NT2/D1 (cell line): Measurements from ENCODE around the gene UBE2E1.

Experiments used
- SUZ12 ChIP-seq: IDR thresholded peaks from 2 replicates; pipeline ENCODE4 v1.6.1; 2011; ENCODE audit not compliant: insufficient read length, insufficient read depth; ENCODE audit errors: extremely low read depth
- YY1 ChIP-seq: IDR thresholded peaks from 2 replicates; pipeline ENCODE4 v1.6.1; 2011; ENCODE audit not compliant: insufficient read length, insufficient read depth
- ZNF274 ChIP-seq: IDR thresholded peaks from 2 replicates; pipeline ENCODE4 v1.6.1; 2011; ENCODE audit warnings: mild to moderate bottlenecking, low read depth, low read length

GRCh38 chr3:23808525-23808924 is 2.8 kb downstream of the UBE2E1 start:
- TF ChIP-seq YY1 = no peak
- no peak for TF ChIP-seq ZNF274
- no peak for TF ChIP-seq SUZ12
